G401.6 (cell line): ENCODE measurements around the gene ADM2.
"Not testable (repeated sequence)": the region's sequence is repeated elsewhere in the genome, so short reads cannot be mapped to it uniquely, and the experiment has no call there.

Experiments used
- FAIRE-seq: peaks from 2 replicates; lab custom pipeline; 2012; peaks lifted over from hg19 to GRCh38; lab: Jason Lieb, UNC

The ADM2 gene

GRCh38 chr22:50506611-50507420, 25.5 kb downstream of the ADM2 start:
- FAIRE-seq: no peak

GRCh38 chr22:50507421-50507990, 26.2 kb downstream of the ADM2 start, which contains the start of gene LMF2:
LMF2 (minus strand) TSS chr22:50507702; CDS start chr22:50507675, 27 bp downstream.
- FAIRE-seq: no peak

GRCh38 chr22:50507991-50508884, 26.9 kb downstream of the ADM2 start, which contains the start of gene NCAPH2:
NCAPH2 (plus strand) TSS chr22:50508224; CDS start chr22:50508338, 114 bp downstream.
- FAIRE-seq: no peak

- no peak for FAIRE-seq
Measured at GRCh38 chr22:50508897-50509296, 27.6 kb downstream of the ADM2 start.

GRCh38 chr22:50513175-50513574, 31.8 kb downstream of the ADM2 start:
- FAIRE-seq: no peak

- no peak for FAIRE-seq
Measured at GRCh38 chr22:50516068-50516467, 34.7 kb downstream of the ADM2 start.

- FAIRE-seq: no peak
Measured at GRCh38 chr22:50516891-50517290, 35.5 kb downstream of the ADM2 start.

GRCh38 chr22:50517495-50518260, 36.3 kb downstream of the ADM2 start:
- no peak for FAIRE-seq

GRCh38 chr22:50518606-50519005, 37.3 kb downstream of the ADM2 start:
- FAIRE-seq: no peak

- no peak for FAIRE-seq
Measured at GRCh38 chr22:50519151-50519550, 37.8 kb downstream of the ADM2 start.

GRCh38 chr22:50520184-50520583, 38.8 kb downstream of the ADM2 start:
- FAIRE-seq: not testable (repeated sequence)

GRCh38 chr22:50520826-50521453, 39.6 kb downstream of the ADM2 start:
- no peak for FAIRE-seq

- no peak for FAIRE-seq
Measured at GRCh38 chr22:50521710-50522109, 40.4 kb downstream of the ADM2 start.

GRCh38 chr22:50522208-50522805, 41.0 kb downstream of the ADM2 start:
- no peak for FAIRE-seq

GRCh38 chr22:50522806-50523438, 41.6 kb downstream of the ADM2 start:
- no peak for FAIRE-seq

GRCh38 chr22:50523458-50523805, 42.1 kb downstream of the ADM2 start:
- no peak for FAIRE-seq

- FAIRE-seq: no peak
Measured at GRCh38 chr22:50523806-50524675, 42.7 kb downstream of the ADM2 start.

GRCh38 chr22:50524676-50525103, 43.3 kb downstream of the ADM2 start:
- FAIRE-seq: no peak

- FAIRE-seq: peak; percentile 89
Measured at GRCh38 chr22:50525104-50525857, 43.9 kb downstream of the ADM2 start, which contains the start of gene SCO2. SCO2 (minus strand) TSS chr22:50525598; CDS start chr22:50524411, 1,187 bp downstream.
